SK-N-SH (cell line): ENCODE measurements around the gene IL36G.

Source experiments
- FOSL2 ChIP-seq: IDR thresholded peaks from 2 replicates; pipeline ENCODE4 v1.4.0; 2012; ENCODE audit warnings: low read depth, mild to moderate bottlenecking, moderate library complexity, borderline replicate concordance
- FOXM1 ChIP-seq: IDR thresholded peaks from 2 replicates; pipeline ENCODE4 v1.4.0; 2012; ENCODE audit warnings: low read depth, mild to moderate bottlenecking
- MXI1 ChIP-seq: IDR thresholded peaks from 2 replicates; pipeline ENCODE4 v1.6.1; 2012; ENCODE audit warnings: mild to moderate bottlenecking, low read depth, low read length, improper control_type of control experiment
- NFIC ChIP-seq: IDR thresholded peaks from 2 replicates; pipeline ENCODE4 v1.4.0; 2012; ENCODE audit warnings: borderline replicate concordance
- POLR2AphosphoS5 ChIP-seq: IDR thresholded peaks from 2 replicates; pipeline ENCODE4 v1.6.1; 2012; ENCODE audit warnings: low read depth, low read length
- SMC3 ChIP-seq: IDR thresholded peaks from 2 replicates; pipeline ENCODE4 v1.6.1; 2012; ENCODE audit warnings: low read depth, low read length, improper control_type of control experiment
- TAF1 ChIP-seq: IDR thresholded peaks from 2 replicates; pipeline ENCODE4 v1.6.1; 2012; ENCODE audit warnings: low read depth, mild to moderate bottlenecking, low read length, moderate library complexity, borderline replicate concordance
- TF ChIP-seq, protein P1 (sequence below): fragments of 200-600 bp; sonication (generic); IDR thresholded peaks from 2 replicates; pipeline ENCODE4 v1.6.1; 2017; ENCODE audit warnings: antibody characterized with exemption, mild to moderate bottlenecking, moderate library complexity
- TF ChIP-seq, protein P2 (sequence below): fragments of 150-350 bp; IDR thresholded peaks from 2 replicates; pipeline ENCODE4 v1.6.1; 2017; ENCODE audit warnings: antibody characterized with exemption, low read length, low read depth, borderline replicate concordance
- TF ChIP-seq, protein P3 (sequence below): IDR thresholded peaks from 2 replicates; pipeline ENCODE4; 2012

DNA sequence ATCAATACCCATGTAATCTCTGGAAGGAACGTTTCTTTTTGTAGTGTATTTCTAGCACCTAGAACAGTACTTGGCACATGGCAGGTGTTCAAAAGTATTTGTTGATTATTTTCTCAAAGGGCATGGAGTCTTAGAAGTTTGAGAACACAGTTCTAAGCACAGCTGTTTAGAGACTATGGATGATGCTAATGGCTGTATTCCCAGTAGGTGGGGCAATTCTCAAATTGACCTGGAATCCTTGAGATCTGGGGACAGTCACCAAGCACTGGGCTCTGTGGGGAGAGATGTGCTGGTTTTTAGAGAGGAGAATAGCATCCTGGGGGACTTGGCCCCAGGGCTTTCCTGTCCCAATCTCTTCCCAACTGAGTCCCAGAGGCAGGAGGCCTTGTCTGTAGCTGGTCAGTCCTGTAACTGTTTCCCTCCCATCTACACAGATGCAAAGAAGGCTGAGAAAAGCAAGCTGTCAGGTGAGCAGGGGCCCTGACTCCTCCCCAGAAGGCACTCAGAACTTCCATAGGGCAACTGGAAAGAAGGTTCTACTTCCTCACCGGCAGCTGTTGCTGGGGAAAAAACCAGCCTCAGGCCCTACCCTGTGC, 17.5 kb upstream of the IL36G start:
- TF ChIP-seq, protein P1, sequence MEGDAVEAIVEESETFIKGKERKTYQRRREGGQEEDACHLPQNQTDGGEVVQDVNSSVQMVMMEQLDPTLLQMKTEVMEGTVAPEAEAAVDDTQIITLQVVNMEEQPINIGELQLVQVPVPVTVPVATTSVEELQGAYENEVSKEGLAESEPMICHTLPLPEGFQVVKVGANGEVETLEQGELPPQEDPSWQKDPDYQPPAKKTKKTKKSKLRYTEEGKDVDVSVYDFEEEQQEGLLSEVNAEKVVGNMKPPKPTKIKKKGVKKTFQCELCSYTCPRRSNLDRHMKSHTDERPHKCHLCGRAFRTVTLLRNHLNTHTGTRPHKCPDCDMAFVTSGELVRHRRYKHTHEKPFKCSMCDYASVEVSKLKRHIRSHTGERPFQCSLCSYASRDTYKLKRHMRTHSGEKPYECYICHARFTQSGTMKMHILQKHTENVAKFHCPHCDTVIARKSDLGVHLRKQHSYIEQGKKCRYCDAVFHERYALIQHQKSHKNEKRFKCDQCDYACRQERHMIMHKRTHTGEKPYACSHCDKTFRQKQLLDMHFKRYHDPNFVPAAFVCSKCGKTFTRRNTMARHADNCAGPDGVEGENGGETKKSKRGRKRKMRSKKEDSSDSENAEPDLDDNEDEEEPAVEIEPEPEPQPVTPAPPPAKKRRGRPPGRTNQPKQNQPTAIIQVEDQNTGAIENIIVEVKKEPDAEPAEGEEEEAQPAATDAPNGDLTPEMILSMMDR: no peak
- no peak for TF ChIP-seq POLR2AphosphoS5
- TF ChIP-seq, protein P2, sequence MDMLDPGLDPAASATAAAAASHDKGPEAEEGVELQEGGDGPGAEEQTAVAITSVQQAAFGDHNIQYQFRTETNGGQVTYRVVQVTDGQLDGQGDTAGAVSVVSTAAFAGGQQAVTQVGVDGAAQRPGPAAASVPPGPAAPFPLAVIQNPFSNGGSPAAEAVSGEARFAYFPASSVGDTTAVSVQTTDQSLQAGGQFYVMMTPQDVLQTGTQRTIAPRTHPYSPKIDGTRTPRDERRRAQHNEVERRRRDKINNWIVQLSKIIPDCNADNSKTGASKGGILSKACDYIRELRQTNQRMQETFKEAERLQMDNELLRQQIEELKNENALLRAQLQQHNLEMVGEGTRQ: no peak
- TF ChIP-seq SMC3: no peak
- no peak for TF ChIP-seq NFIC
- TF ChIP-seq, protein P3, sequence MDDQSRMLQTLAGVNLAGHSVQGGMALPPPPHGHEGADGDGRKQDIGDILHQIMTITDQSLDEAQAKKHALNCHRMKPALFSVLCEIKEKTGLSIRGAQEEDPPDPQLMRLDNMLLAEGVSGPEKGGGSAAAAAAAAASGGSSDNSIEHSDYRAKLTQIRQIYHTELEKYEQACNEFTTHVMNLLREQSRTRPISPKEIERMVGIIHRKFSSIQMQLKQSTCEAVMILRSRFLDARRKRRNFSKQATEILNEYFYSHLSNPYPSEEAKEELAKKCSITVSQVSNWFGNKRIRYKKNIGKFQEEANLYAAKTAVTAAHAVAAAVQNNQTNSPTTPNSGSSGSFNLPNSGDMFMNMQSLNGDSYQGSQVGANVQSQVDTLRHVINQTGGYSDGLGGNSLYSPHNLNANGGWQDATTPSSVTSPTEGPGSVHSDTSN: no peak
- no peak for TF ChIP-seq MXI1
- no peak for TF ChIP-seq FOXM1
- TF ChIP-seq TAF1: no peak
- TF ChIP-seq FOSL2: no peak
